HG03108 (cell line): ENCODE measurements around the gene PPIL1.

Source experiments
- ATAC-seq: cut with Tn5 transposase; IDR thresholded peaks from one replicate; pipeline ENCODE4 v1.9.1; 2021; ENCODE audit warnings: moderate library complexity; ENCODE audit not compliant: unreplicated experiment

The PPIL1 gene

GRCh38 chr6:36837686-36838085 is 36.9 kb downstream of the PPIL1 start:
- no peak for ATAC-seq

DNA sequence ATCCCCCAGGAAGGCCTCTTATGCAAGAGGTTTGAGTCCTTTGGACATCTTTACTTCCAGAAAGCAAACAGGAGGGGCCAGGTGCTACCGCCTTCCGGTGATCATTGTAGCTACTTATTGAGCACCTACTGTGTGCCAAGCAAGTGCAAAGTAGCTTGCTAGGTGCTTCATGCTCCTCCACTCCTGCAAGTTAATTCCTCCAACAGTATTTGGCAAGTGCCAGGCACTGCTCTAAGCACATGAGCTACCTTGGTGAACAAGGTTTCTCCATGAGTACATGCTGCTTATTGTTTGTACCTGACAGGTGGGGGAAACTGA is 37.6 kb downstream of the PPIL1 start:
- ATAC-seq: no peak

- no peak for ATAC-seq
These were observed 38.2 kb downstream of the PPIL1 start for GRCh38 chr6:36836111-36837021.

GRCh38 chr6:36834576-36835341 is 39.8 kb downstream of the PPIL1 start:
- ATAC-seq: no peak

- ATAC-seq: no peak
These were observed 41.3 kb downstream of the PPIL1 start for GRCh38 chr6:36833182-36833789.

DNA sequence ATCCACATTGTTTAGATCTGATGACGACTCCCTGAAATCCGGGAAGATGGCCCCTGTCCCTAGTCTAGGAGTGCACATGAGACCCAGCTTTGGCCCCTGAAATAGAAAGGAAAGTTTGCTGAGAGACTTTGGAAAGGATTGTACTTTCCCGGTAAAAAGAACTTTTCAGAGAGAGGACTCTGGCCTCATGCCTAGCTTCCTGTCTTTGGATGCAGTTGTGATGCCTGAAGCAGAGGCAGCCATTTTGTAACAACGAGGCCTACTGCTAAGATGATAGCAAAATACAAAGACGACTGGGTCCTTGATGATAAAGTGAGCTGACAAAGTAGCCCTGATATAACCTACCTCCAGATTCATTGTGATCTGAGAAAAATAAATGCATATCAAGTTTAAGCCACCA is 42.3 kb downstream of the PPIL1 start:
- no peak for ATAC-seq

DNA sequence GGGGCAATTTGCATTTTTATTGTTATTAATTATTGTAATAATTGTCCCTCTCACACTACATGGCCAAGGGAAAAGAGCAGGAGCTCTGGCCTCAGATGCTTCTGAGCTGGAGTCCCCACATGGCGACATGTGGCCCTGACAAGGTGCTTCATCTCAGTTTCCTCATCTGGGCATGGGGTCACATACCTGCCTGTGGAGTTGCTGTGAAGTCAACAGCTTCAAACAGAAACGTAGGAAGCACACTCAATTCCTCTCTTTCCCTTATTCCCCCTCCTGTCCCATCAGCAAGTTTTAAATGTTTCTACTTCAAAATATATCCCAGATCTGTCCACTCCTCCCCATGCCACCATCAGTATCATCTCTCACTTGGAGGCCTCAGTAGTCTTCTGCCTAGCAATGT is 44.0 kb downstream of the PPIL1 start:
- ATAC-seq: no peak

GRCh38 chr6:36829919-36830544 is 44.6 kb downstream of the PPIL1 start:
- no peak for ATAC-seq

- ATAC-seq: no peak
These were observed 47.1 kb downstream of the PPIL1 start for GRCh38 chr6:36827261-36828079.

DNA sequence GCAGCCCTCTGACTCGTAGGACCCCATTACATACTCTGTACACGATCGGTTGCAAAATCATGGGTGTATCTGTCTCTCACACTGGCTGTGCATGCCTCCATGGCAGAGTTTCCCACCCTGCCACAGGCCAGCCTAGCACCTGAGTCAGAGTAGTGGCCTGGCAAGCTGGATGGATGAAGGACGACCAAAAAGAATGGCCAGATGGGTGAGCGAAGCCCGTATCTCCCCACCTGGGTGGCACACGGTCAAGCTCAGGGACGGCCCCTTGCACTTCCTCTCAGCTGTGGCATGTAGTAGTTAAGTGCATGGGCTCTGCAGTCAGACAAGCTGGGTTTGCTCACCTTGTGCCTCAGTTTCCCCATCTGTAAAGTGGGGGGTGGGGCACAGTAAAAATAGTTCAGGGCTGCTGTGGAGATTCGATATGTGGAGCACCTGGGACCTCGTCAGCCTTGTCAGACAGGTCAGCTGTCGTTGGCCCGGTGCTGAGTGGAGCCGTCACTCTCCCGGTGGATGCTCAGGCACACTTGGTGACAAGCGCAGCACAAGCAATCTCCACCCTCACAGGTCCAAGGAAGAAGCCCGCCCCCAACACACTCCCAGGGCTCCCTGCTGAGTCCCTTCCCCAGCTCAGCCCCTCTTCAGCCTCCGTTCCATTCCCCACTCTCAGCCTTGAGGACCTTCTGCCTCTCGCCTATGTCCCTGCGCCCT is 47.9 kb downstream of the PPIL1 start:
- ATAC-seq: no peak

- no peak for ATAC-seq
These were observed 48.6 kb downstream of the PPIL1 start for GRCh38 chr6:36825994-36826393.

- ATAC-seq: no peak
These were observed 49.2 kb downstream of the PPIL1 start for GRCh38 chr6:36825452-36825851.

- ATAC-seq: no peak
These were observed 50.4 kb downstream of the PPIL1 start for GRCh38 chr6:36824253-36824652.

- ATAC-seq: no peak
These were observed 51.0 kb downstream of the PPIL1 start for GRCh38 chr6:36823421-36824096.

- no peak for ATAC-seq
These were observed 51.9 kb downstream of the PPIL1 start for GRCh38 chr6:36822506-36823269.

DNA sequence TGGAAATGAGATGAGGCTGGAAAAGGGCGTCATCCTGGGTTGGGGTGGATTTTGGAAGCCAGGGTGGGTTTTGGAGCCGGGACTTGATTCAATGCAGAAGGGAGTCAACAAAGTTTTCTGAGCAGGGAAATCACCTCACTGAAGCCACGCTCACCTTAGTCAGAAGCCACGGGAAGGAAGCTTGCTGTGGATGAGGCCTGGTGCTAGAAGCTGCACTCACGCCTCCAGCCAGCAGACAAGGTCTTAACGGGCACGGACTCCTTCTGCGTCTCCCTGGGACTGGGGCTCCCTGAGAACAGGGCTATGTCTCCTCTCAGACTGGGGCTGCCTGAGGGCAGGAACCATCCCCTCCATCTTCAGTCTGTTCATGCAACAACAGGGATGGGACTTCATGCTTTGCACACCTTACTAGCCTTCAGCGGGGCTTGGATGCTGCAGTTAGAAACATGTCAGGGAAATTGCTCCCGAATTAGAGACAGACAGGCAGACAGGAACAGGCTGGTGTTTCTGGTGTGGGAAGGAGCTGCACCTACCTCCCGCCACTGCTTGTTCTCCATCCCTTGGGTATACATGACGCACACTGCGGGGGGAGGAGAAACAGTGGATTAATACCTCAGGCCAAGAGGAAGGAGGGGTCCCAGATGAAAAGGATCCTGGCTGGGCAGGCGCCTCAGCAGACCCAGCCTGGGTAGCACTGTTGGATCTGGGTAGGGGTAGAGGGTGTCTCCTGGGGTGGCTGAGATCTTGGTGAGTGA is 52.8 kb downstream of the PPIL1 start:
- no peak for ATAC-seq

- ATAC-seq: no peak
These were observed 53.7 kb downstream of the PPIL1 start for GRCh38 chr6:36820700-36821580.
